Lower lobe of right lung (tissue), 2 donors: ENCODE measurements around the gene TBC1D8. TPM values are rescaled to one million over a fixed set of nuclear protein-coding genes. Genes with fewer than 3 reads are reported as not detected.

Experiments
- ATAC-seq, 2 donors: fragments of 200-7000 bp; cut with Tn5 transposase; one replicate each; pipeline ENCODE4 v1.9.1; 2020 to 2022; ENCODE audit warnings: mild to moderate bottlenecking in 2 of 2, moderate library complexity in 2 of 2
- DNase-seq: peaks from one replicate; pipeline ENCODE4 v3.0.0-alpha.2; 2020
- H3K27ac ChIP-seq: fragments of 200-600 bp; one replicate; pipeline ENCODE4 v1.8.0; 2022
- H3K27me3 ChIP-seq: fragments of 200-600 bp; one replicate; pipeline ENCODE4 v1.8.0; 2022; ENCODE audit warnings: low read depth
- H3K36me3 ChIP-seq: fragments of 200-600 bp; one replicate; pipeline ENCODE4 v1.8.0; 2022; ENCODE audit warnings: mild to moderate bottlenecking
- H3K4me1 ChIP-seq: fragments of 200-600 bp; one replicate; pipeline ENCODE4 v1.8.0; 2022
- H3K4me3 ChIP-seq: fragments of 200-600 bp; one replicate; pipeline ENCODE4 v1.8.0; 2022; ENCODE audit warnings: mild to moderate bottlenecking
- H3K9me3 ChIP-seq: fragments of 200-600 bp; one replicate; pipeline ENCODE4 v1.8.0; 2022
- intact Hi-C: fragments of 100-400 bp; cut with DNase I; formaldehyde crosslinking; loops from one replicate; pipeline ENCODE4 v1.11.0; 2022
- long read RNA-seq: library from polyadenylated mRNA; unstranded; transcript quantifications from one replicate; pipeline ENCODE4 v2.0.0, GENCODE V29; 2021
- total RNA-seq: library from RNA; stranded (reverse); fragmentation: NEBNext Ultra II Directional; extraction: Animal tissue kit (Norgen Biotek cat#: 25700); gene quantifications from one replicate; pipeline ENCODE4 v1.2.1, GENCODE V29; 2021
- TF ChIP-seq, protein P1 (sequence below): fragments of 200-600 bp; IDR thresholded peaks from one replicate; pipeline ENCODE4 v1.8.0; 2022; ENCODE audit warnings: antibody characterized with exemption, mild to moderate bottlenecking
- donor health status: DM: no; HTN: yes; CAD: no; lungs with severe emphysema.

Gene TBC1D8
- 30.2 TPM for total RNA-seq
- long read RNA-seq, transcript TBC1D8-201 (20 exons, 3,627 nt), result major isoform, 9 of 42 reads
- long read RNA-seq, partial matches to known transcripts, result 17 of 42 reads
- long read RNA-seq, other reads (novel, unspliced or antisense), result 16 of 42 reads

DNA sequence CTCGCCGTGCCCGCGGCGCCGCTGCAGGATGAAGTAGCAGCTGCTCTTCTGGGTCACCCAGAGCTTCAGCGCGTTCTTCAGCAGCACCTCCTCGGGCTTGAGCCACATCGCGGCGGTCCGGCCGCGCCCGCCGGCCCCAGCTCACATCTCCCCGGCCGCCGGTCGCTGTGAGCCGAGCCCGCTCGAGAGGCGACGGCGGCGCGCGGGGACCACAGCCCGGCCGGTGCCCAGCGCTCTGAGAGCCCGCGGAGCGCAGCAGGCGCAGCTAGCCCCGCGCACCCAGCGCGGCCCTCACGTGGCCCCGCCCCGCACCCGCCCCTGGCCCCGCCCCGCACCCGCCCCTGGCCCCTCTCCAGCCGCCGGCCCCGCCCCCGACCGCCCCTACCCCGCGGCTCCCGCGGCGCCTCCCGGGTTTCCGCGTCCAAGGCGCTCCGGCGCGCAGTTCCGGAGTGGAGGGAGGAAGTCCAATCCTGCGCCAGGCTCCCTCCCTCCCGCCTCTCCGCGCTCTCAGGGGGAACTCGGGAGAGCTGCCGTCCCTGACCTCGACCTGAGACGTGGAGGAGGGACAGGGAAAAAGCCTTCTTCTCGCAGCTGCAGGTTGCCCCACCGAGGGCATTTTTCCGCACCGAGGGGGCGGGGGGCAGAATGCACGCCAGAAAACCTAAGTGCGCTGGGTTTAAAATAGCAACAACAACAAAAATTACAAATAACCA lies at the start of gene TBC1D8:
Gene TBC1D8, minus strand, starts transcription at position 237 of the 713 bp plus-strand sequence. Its CDS starts 129 bp downstream, at position 108.
- Histone ChIP-seq H3K27me3 (no peaks in the 10 kb centered on the region), H3K4me3 (peak within 1 kb of the TSS; percentile 75), H3K4me1 (peaks cover 55% of the 10 kb centered on the region), H3K36me3 (no peaks in the 10 kb centered on the region), H3K9me3 (no peaks in the 10 kb centered on the region), H3K27ac (peak within 1 kb of the TSS; percentile 76)
- peak; percentile 92 for ATAC-seq
- intact Hi-C loops, result no loop called here
- DNase-seq, result peak; percentile 89
- TF ChIP-seq, protein P1, sequence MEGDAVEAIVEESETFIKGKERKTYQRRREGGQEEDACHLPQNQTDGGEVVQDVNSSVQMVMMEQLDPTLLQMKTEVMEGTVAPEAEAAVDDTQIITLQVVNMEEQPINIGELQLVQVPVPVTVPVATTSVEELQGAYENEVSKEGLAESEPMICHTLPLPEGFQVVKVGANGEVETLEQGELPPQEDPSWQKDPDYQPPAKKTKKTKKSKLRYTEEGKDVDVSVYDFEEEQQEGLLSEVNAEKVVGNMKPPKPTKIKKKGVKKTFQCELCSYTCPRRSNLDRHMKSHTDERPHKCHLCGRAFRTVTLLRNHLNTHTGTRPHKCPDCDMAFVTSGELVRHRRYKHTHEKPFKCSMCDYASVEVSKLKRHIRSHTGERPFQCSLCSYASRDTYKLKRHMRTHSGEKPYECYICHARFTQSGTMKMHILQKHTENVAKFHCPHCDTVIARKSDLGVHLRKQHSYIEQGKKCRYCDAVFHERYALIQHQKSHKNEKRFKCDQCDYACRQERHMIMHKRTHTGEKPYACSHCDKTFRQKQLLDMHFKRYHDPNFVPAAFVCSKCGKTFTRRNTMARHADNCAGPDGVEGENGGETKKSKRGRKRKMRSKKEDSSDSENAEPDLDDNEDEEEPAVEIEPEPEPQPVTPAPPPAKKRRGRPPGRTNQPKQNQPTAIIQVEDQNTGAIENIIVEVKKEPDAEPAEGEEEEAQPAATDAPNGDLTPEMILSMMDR, result no peak

DNA sequence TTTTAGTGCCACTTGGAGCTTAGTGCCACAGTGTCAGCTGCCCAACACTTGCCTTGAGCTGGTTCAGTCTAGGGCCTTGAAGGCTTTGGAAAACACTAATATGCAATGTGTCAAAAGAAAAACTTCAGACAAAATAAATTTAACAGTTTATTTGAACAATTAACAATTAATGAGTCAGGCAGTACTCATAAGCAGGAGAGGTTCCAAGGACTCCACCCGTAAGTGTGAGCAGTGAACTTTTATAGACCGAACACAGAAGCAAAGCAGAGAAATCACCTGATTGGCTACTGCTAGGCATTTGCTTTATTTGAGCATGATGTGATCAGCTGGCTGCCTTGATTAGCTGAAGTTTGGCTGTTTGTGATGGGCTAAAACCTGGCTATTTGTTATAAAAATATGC lies 49.5 kb upstream of the TBC1D8 start:
- Histone ChIP-seq H3K4me1 (peaks cover 4% of the 10 kb centered on the region), H3K27ac (no peak overlapping the region), H3K27me3 (no peaks in the 10 kb centered on the region), H3K36me3 (no peaks in the 10 kb centered on the region), H3K4me3 (no peak overlapping the region), H3K9me3 (no peaks in the 10 kb centered on the region)
- ATAC-seq (peak; percentile 53 to 69), DNase-seq (no peak)
- TF ChIP-seq, protein P1, result no peak
- intact Hi-C loops, result no loop called here

DNA sequence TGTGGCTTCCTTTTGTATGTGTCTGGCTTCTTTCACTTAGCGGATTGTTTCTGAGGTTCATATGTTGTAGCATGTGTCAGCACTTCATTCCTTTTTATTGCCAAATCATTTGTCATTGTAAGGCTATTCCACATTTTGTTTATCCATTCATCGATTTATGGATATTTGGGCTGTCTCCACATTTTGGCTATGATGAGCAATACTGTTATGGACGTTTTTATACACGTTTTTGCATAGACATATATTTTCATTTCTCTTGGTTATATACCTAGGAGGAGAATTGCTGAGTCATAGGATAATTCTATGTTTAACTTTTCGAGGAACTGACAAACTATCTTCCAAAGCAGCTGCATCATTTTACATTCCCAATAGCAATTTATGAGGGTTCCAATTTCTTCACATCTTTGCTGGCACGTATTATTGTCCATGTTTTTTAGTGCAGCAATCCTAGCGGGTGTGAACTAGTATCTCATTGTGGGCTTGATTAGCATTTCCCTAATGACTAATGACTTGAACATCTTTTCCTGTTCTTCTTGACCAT lies 48.1 kb upstream of the TBC1D8 start:
- Histone ChIP-seq H3K27ac (no peak overlapping the region), H3K9me3 (no peaks in the 10 kb centered on the region), H3K4me3 (no peak overlapping the region), H3K36me3 (no peaks in the 10 kb centered on the region), H3K4me1 (no peaks in the 10 kb centered on the region), H3K27me3 (no peaks in the 10 kb centered on the region)
- intact Hi-C loops, result no loop called here
- TF ChIP-seq, protein P1, result no peak
- no peak for DNase-seq
- ATAC-seq, result no peak

DNA sequence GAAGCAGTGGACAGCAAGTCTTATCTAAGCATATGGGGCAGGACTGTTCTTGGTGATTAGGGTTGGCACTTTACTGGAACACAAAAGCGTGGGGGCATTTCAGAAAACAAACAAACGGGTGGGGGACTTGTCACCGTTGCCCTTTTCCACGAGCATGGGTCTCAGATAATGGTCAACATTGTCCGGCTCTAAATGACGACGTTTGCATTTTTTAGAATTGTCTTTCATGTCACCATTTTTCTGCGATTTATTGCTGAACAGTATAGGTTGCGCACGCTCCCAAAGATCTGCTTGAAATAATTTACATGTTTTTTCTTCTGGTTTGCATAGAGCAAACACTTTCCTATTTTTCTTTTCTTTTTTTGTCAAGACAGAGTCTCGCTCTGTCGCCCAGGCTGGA lies 46.6 kb upstream of the TBC1D8 start:
- H3K36me3 ChIP-seq, result no peaks in the 10 kb centered on the region
- TF ChIP-seq, protein P1, result no peak
- no peaks in the 10 kb centered on the region for H3K9me3 ChIP-seq
- ATAC-seq (no peak), DNase-seq (no peak)
- intact Hi-C loops, result no loop called here
- no peaks in the 10 kb centered on the region for H3K4me1 ChIP-seq
- no peak overlapping the region for H3K4me3 ChIP-seq
- no peaks in the 10 kb centered on the region for H3K27me3 ChIP-seq
- no peak overlapping the region for H3K27ac ChIP-seq

DNA sequence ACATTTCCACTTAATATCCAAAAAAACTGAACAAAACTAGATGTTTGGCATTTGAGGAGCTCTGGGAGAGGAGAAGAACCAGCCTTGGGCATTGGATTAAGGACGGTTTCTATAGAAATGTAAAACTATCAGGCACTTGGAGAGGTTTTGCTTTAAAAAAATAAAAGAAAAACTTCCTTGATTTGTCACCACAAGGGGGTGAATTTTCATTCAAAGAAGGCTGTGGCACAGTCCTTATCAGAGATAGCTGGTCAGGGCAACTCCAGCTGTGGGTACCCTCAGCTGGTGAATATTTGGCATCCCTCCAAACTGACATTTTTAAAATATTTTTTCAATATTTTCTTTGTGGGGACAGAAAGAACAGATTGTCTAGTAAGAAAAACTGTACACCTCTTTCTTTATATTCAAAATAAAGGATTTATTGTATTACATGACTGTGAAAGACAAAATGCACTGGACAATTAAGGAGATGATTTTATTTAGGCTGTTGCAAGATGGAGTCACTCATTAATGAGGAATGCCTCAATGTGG lies 46.1 kb upstream of the TBC1D8 start:
- no peak overlapping the region for H3K4me3 ChIP-seq
- no peaks in the 10 kb centered on the region for H3K36me3 ChIP-seq
- no peak for DNase-seq
- no peaks in the 10 kb centered on the region for H3K4me1 ChIP-seq
- no peaks in the 10 kb centered on the region for H3K9me3 ChIP-seq
- H3K27ac ChIP-seq, result no peak overlapping the region
- H3K27me3 ChIP-seq, result no peaks in the 10 kb centered on the region
- TF ChIP-seq, protein P1, result no peak
- ATAC-seq, result no peak
- intact Hi-C loops, result no loop called here
